HL-60 (cell line): ENCODE results near the gene RAB1A.

Experiments used
- DNase-seq, 2 experiments: peaks; one replicate each; pipeline ENCODE4 v3.0.0-alpha.2; 2010 to 2020; ENCODE audit warnings: low read depth in 1 of 2, low spot score in 1 of 2
- H3K27ac ChIP-seq: fragments of 250-450 bp; sonication (Bioruptor Pico); replicated peaks from 2 replicates; pipeline ENCODE4 v1.5.1; 2020; ENCODE audit warnings: mild to moderate bottlenecking, moderate library complexity
- H3K27me3 ChIP-seq: fragments of 250-450 bp; sonication (Bioruptor Pico); 2 replicates; pipeline ENCODE4 v1.5.1; 2021; ENCODE audit warnings: mild to moderate bottlenecking, moderate library complexity; ENCODE audit not compliant: insufficient read depth, poor library complexity, severe bottlenecking
- H3K4me3 ChIP-seq: replicated peaks from 2 replicates; pipeline ENCODE4 v1.5.1; 2011; ENCODE audit warnings: mild to moderate bottlenecking, control low read depth, low read length; ENCODE audit not compliant: insufficient read depth
- CTCF ChIP-seq: IDR thresholded peaks from one replicate; pipeline ENCODE4 v1.5.1; 2011; ENCODE audit warnings: low read length, control low read depth, inconsistent platforms; ENCODE audit not compliant: insufficient read depth
- GABPA ChIP-seq: IDR thresholded peaks from 2 replicates; pipeline ENCODE4 v1.6.1; 2012; ENCODE audit warnings: low read depth
- POLR2AphosphoS5 ChIP-seq: IDR thresholded peaks from 2 replicates; pipeline ENCODE4 v1.6.1; 2012; ENCODE audit warnings: low read depth
- SPI1 ChIP-seq: IDR thresholded peaks from 2 replicates; pipeline ENCODE4 v1.6.1; 2012; ENCODE audit warnings: low read depth, mild to moderate bottlenecking, borderline replicate concordance
- TF ChIP-seq, protein P1 (sequence below): IDR thresholded peaks from 2 replicates; pipeline ENCODE4 v1.6.1; 2012; ENCODE audit warnings: low read depth; ENCODE audit not compliant: insufficient replicate concordance

RAB1A gene

DNA sequence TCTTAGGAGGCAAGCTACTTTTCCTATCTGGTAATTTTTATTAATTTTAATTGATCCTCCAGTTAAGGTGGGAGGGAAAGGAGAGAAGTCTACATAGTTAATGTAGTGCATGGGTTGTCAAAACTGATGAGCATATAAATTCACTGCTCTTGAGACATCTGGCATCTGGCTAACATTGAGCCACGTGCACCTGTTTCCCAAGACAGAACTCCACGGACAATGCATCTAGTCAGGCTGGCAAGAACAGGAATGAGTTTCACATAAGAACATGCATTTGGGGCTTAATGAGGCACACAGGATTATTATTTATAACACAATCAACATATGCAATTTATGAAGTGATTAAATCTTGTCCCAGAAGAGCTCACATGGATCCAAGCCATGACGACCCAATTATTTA is 16.2 kb upstream of the RAB1A start:
- H3K4me3 ChIP-seq: no peak overlapping the region
- TF ChIP-seq POLR2AphosphoS5: no peak
- no peak for TF ChIP-seq SPI1
- TF ChIP-seq CTCF: no peak
- TF ChIP-seq, protein P1, sequence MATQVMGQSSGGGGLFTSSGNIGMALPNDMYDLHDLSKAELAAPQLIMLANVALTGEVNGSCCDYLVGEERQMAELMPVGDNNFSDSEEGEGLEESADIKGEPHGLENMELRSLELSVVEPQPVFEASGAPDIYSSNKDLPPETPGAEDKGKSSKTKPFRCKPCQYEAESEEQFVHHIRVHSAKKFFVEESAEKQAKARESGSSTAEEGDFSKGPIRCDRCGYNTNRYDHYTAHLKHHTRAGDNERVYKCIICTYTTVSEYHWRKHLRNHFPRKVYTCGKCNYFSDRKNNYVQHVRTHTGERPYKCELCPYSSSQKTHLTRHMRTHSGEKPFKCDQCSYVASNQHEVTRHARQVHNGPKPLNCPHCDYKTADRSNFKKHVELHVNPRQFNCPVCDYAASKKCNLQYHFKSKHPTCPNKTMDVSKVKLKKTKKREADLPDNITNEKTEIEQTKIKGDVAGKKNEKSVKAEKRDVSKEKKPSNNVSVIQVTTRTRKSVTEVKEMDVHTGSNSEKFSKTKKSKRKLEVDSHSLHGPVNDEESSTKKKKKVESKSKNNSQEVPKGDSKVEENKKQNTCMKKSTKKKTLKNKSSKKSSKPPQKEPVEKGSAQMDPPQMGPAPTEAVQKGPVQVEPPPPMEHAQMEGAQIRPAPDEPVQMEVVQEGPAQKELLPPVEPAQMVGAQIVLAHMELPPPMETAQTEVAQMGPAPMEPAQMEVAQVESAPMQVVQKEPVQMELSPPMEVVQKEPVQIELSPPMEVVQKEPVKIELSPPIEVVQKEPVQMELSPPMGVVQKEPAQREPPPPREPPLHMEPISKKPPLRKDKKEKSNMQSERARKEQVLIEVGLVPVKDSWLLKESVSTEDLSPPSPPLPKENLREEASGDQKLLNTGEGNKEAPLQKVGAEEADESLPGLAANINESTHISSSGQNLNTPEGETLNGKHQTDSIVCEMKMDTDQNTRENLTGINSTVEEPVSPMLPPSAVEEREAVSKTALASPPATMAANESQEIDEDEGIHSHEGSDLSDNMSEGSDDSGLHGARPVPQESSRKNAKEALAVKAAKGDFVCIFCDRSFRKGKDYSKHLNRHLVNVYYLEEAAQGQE: no peak
- no peak for TF ChIP-seq GABPA
- DNase-seq: no peak

DNA sequence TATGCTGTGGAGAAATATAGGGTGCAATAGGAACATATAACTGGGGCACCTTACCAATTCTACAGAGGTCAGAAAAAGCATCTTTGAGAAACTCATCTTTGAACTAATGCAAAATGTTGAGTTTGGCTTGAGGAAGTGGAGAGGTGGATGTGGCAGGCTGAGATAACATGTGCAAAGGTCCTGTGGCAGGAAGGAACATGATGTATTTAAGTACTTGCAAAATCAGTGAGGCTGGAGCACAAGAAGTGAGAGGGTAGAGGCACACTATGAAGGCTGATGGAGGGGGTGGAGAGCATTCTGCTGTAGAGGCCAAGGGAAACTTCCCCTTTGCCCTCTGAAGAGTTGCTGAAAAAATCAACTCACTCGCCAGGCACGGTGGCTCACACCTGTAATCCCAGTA is 14.7 kb upstream of the RAB1A start:
- Histone ChIP-seq H3K4me3 (no peak overlapping the region), H3K27me3 (no peaks in the 10 kb centered on the region), H3K27ac (no peak overlapping the region)
- TF ChIP-seq SPI1 (no peak), GABPA (no peak), CTCF (no peak), POLR2AphosphoS5 (no peak)
- TF ChIP-seq, protein P1: no peak
- DNase-seq: no peak

More for the DNA sequence above, 16.2 kb upstream of the RAB1A start:
- Histone ChIP-seq H3K27ac (no peak overlapping the region), H3K27me3 (no peaks in the 10 kb centered on the region)

- TF ChIP-seq SPI1 (no peak), CTCF (no peak), POLR2AphosphoS5 (no peak), GABPA (no peak)
- TF ChIP-seq, protein P1: no peak
- DNase-seq: peak in 1 of 2 experiments; percentile 25
- H3K27ac ChIP-seq: no peak overlapping the region
- H3K4me3 ChIP-seq: no peak overlapping the region
- H3K27me3 ChIP-seq: no peaks in the 10 kb centered on the region
Measured at GRCh38 chr2:65142515-65142914, 12.6 kb upstream of the RAB1A start.
